Measurements from ENCODE around the gene XAGE1A. TPM values are rescaled to one million over a fixed set of nuclear protein-coding genes. Genes with fewer than 3 reads are reported as not detected.

XAGE1A gene
- total RNA-seq, 1 experiment from 2014 or later, result not detected

Other genes starting within 250 kb of the XAGE1A start
- 2.8 and 5.7 TPM in 2 replicates for gene XAGE2, start 126.8 kb upstream of the XAGE1A start, total RNA-seq (2022)
- gene XAGE1B, start 21.3 kb downstream of the XAGE1A start, total RNA-seq (2022), result not detected in 2 replicates
- not detected in 2 replicates for gene SSX7, start 159.1 kb downstream of the XAGE1A start, total RNA-seq (2022)
- gene SSX2, start 211.4 kb downstream of the XAGE1A start, total RNA-seq (2022), result not detected in 2 replicates

Data from Caco-2 (cell line).